ENCODE data around the gene ARSG. TPM values are rescaled to one million over a fixed set of nuclear protein-coding genes. Genes with fewer than 3 reads are reported as not detected.

ARSG gene
- total RNA-seq, 3 donors from 2014 or later: 9.3 to 14.8 (median 9.5) TPM

DNA sequence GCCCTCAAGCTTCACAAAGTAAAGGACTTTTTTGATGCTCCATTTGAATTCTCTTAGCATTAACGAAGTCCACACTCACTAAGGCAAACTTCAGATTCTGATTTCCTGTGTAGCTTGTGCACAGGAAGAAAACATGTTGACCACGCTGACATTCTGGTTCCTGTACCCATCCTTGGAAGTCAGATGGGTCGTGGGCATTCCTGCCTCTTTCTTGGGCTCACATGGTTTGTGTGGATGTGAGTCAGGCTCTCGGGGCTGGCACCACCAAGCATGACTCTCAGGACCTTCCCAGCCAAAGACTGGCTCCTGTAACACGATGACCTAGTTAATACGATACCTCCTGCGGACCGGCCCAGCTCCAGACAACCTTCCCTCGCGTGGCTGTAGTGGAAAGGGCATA is 32.8 kb downstream of the ARSG start:
- H3K4me3 ChIP-seq: no peak overlapping the region
- DNase-seq (ENCODE audit: low spot score in 2 of 2): no peak
- TF ChIP-seq POLR2AphosphoS5 (IDR thresholded peaks at IDR 0.05): no peak
- TF ChIP-seq, protein P1, sequence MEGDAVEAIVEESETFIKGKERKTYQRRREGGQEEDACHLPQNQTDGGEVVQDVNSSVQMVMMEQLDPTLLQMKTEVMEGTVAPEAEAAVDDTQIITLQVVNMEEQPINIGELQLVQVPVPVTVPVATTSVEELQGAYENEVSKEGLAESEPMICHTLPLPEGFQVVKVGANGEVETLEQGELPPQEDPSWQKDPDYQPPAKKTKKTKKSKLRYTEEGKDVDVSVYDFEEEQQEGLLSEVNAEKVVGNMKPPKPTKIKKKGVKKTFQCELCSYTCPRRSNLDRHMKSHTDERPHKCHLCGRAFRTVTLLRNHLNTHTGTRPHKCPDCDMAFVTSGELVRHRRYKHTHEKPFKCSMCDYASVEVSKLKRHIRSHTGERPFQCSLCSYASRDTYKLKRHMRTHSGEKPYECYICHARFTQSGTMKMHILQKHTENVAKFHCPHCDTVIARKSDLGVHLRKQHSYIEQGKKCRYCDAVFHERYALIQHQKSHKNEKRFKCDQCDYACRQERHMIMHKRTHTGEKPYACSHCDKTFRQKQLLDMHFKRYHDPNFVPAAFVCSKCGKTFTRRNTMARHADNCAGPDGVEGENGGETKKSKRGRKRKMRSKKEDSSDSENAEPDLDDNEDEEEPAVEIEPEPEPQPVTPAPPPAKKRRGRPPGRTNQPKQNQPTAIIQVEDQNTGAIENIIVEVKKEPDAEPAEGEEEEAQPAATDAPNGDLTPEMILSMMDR (IDR thresholded peaks at IDR 0.05): no peak
- no peak for TF ChIP-seq POLR2A (IDR thresholded peaks at IDR 0.05)

DNA sequence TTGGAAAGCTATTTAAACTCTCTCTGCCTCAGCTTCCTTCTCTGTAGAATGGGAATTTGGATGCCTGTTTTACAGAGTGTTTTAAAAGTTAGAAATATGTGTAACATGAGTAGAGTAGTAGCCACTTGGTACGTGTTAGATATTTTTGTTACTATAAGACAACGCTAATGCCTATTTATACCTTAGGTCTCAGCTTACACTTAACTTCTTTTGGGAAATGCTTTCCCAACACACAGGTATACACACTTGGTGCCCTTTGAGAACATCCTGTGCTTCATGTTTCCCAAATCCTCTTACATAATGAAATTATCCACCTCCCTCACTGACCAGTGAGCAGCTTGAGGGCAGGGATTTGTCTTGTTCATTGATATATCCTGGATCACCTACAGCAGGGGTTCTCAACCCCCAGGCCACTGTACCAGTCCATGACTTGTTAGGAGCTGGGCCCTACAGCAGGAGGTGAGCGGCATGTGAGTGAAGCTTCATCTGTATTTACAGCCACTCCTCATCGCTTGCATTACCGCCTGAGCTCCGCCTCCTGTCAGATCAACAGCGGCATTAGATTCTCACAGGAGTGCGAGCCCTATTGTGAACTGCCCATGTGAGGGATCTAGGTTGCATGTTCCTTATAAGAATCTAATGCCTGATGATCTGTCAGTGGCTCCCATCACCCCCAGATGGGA is 33.5 kb downstream of the ARSG start:
- Histone ChIP-seq H3K4me3 (no peak overlapping the region), H3K4me1 (no peaks in the 10 kb centered on the region), H3K36me3 (no peaks in the 10 kb centered on the region), H3K9me3 (no peaks in the 10 kb centered on the region), H3K27me3 (no peaks in the 10 kb centered on the region), H3K27ac (no peak overlapping the region)
- intact Hi-C loops (cut with DNase I; ENCODE audit: low total_unique reads): no loop called here
- no peak for DNase-seq (ENCODE audit: low spot score in 2 of 2)
- TF ChIP-seq POLR2A (IDR thresholded peaks at IDR 0.05): no peak
- TF ChIP-seq, protein P1 (IDR thresholded peaks at IDR 0.05): no peak
- TF ChIP-seq POLR2AphosphoS5 (IDR thresholded peaks at IDR 0.05): no peak

More for the DNA sequence above, 32.8 kb downstream of the ARSG start:
- intact Hi-C loops (cut with DNase I; ENCODE audit: low total_unique reads): no loop called here
- H3K27ac ChIP-seq: no peak overlapping the region
- H3K4me1 ChIP-seq: no peaks in the 10 kb centered on the region
- no peaks in the 10 kb centered on the region for H3K9me3 ChIP-seq
- H3K36me3 ChIP-seq: no peaks in the 10 kb centered on the region
- H3K27me3 ChIP-seq: no peaks in the 10 kb centered on the region

DNA sequence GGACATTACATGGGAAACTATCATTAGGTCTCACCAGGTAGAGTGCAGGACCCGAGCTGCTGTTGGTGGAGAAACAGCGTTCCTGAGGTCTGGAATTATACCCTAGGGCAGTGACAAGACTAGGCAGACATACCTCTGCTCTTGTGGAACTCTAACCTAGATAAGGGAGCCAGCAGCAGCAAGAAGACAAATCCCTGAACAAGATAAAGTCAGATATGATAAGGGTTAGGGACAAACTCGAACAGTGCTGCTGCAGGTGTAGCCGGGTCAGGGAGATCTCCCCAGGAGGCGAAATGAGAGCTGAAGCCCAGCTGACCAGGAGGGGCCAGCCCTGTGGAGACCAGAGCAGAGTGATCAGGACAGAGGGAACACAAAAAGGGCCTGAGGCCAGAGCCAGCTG is 34.7 kb downstream of the ARSG start:
- Histone ChIP-seq H3K27ac (no peak overlapping the region), H3K36me3 (no peaks in the 10 kb centered on the region), H3K27me3 (no peaks in the 10 kb centered on the region), H3K9me3 (peaks cover under 1 to 5% of the 10 kb centered on the region in 2 donors), H3K4me1 (no peaks in the 10 kb centered on the region), H3K4me3 (no peak overlapping the region)
- DNase-seq (ENCODE audit: low spot score in 2 of 2): no peak
- TF ChIP-seq POLR2AphosphoS5 (IDR thresholded peaks at IDR 0.05): no peak
- TF ChIP-seq, protein P1 (IDR thresholded peaks at IDR 0.05): no peak
- no peak for TF ChIP-seq POLR2A (IDR thresholded peaks at IDR 0.05)
- intact Hi-C loops (cut with DNase I; ENCODE audit: low total_unique reads): no loop called here

DNA sequence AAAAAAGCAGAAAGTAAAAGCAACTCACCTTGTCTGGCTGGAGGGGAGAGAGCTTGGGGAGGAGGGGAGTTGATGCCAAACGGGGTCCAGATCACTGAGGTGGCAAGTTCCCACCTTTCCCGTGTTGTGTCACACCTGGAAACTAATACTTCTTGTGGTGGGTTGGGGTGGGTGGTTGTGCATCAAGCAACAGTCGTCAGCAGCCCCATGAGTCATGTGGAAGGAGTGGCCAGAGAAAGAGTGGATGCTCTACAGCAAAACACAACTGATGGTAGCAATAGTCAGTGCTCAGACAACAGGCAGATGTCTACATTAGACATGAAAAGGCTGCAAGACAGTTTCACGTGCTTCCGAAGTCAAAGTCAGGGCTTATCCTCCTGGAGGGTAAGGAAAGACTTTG is 35.4 kb downstream of the ARSG start:
- intact Hi-C loops (cut with DNase I; ENCODE audit: low total_unique reads): no loop called here
- Histone ChIP-seq H3K4me1 (no peaks in the 10 kb centered on the region), H3K27ac (no peak overlapping the region), H3K36me3 (no peaks in the 10 kb centered on the region), H3K4me3 (no peak overlapping the region), H3K27me3 (no peaks in the 10 kb centered on the region), H3K9me3 (peaks cover 7 to 12% of the 10 kb centered on the region in 2 donors)
- DNase-seq (ENCODE audit: low spot score in 2 of 2): no peak
- TF ChIP-seq POLR2AphosphoS5 (IDR thresholded peaks at IDR 0.05): no peak
- no peak for TF ChIP-seq POLR2A (IDR thresholded peaks at IDR 0.05)
- TF ChIP-seq, protein P1 (IDR thresholded peaks at IDR 0.05): no peak

DNA sequence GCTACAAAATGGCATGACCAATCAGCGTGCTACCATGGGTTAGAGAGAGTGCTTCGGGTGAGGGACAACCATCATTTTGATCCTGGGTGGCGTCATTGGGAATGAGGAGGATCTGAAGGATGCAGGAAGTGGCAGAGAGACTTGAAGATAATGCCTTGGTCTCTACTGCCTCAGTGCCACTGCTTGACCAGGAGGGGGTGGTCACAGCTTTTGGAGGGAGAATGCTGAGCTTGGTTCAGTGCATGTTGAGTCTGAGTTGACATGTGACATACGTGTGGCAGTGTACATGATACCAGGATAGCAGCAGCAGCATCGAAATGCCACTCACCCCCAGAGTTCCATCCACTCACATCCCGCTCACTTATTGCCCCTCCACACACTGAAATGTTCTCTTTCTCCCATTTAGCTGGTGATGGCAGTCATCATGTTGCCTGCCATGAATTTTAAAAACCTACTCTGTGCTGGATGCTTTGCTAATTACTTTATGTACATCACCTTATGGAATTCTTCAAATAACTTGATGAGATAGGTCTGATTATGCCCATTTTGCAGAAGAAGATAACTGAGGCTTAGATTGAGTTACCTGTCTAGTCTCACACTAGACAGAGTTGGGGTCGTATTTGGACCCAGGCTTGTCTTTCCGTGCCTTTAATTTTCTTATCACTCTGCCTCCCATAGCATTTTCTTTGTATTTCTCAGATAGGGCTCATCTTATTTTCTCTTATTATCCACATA is 36.7 kb downstream of the ARSG start:
- H3K4me1 ChIP-seq: no peaks in the 10 kb centered on the region
- intact Hi-C loops (cut with DNase I; ENCODE audit: low total_unique reads): no loop called here
- no peak for DNase-seq (ENCODE audit: low spot score in 2 of 2)
- H3K4me3 ChIP-seq: no peak overlapping the region
- H3K9me3 ChIP-seq: peaks cover 16% of the 10 kb centered on the region in 2 donors
- H3K36me3 ChIP-seq: no peaks in the 10 kb centered on the region
- no peaks in the 10 kb centered on the region for H3K27me3 ChIP-seq
- no peak overlapping the region for H3K27ac ChIP-seq
- TF ChIP-seq POLR2AphosphoS5 (IDR thresholded peaks at IDR 0.05) (no peak), POLR2A (IDR thresholded peaks at IDR 0.05) (no peak)
- TF ChIP-seq, protein P1 (IDR thresholded peaks at IDR 0.05): no peak
